A204.1 (cell line): ENCODE data around the gene ZBTB48.

Experiments
- FAIRE-seq: peaks from 2 replicates; lab custom pipeline; 2012; peaks lifted over from hg19 to GRCh38; lab: Jason Lieb, UNC

The ZBTB48 gene

GRCh38 chr1:6574025-6574620, 5.7 kb upstream of the ZBTB48 start:
- FAIRE-seq: no peak

DNA sequence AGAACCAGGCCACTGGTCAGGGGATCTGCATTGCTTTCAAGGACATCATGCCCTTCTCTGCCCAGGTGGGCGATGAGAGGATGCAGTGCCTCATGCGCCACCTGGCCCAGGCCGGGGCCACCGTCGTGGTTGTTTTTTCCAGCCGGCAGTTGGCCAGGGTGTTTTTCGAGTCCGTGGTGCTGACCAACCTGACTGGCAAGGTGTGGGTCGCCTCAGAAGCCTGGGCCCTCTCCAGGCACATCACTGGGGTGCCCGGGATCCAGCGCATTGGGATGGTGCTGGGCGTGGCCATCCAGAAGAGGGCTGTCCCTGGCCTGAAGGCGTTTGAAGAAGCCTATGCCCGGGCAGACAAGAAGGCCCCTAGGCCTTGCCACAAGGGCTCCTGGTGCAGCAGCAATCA, 5.0 kb upstream of the ZBTB48 start:
- FAIRE-seq: no peak

- FAIRE-seq: no peak
Measured at GRCh38 chr1:6577831-6578525, 1.8 kb upstream of the ZBTB48 start.

DNA sequence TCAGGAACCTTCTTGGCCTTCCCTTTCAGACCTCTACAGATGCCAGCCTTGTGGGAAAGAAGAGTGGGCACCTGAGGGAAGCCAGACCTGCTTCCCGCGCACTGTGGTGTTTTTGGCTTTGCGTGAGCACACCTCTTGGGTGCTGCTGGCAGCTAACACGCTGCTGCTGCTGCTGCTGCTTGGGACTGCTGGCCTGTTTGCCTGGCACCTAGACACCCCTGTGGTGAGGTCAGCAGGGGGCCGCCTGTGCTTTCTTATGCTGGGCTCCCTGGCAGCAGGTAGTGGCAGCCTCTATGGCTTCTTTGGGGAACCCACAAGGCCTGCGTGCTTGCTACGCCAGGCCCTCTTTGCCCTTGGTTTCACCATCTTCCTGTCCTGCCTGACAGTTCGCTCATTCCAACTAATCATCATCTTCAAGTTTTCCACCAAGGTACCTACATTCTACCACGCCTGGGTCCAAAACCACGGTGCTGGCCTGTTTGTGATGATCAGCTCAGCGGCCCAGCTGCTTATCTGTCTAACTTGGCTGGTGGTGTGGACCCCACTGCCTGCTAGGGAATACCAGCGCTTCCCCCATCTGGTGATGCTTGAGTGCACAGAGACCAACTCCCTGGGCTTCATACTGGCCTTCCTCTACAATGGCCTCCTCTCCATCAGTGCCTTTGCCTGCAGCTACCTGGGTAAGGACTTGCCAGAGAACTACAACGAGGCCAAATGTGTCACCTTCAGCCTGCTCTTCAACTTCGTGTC, 995 bp upstream of the ZBTB48 start:
- FAIRE-seq: no peak

DNA sequence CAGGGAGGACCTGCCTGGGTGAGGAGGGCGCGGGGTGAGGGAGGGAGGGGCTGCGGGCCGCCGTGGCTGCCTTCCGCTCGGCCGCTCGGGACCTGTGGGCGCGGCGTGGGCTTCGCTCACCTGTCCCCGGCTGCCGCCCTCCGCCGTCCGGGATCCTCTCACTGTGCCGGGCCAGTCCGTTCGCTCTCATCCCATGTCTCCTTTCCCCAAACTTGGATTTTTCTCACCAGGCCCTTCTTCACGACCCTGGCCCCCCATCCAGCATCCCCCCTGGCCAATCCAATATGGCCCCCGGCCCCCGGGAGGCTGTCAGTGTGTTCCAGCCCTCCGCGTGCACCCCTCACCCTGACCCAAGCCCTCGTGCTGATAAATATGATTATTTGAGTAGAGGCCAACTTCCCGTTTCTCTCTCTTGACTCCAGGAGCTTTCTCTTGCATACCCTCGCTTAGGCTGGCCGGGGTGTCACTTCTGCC, 362 bp downstream of the ZBTB48 start:
- no peak for FAIRE-seq

DNA sequence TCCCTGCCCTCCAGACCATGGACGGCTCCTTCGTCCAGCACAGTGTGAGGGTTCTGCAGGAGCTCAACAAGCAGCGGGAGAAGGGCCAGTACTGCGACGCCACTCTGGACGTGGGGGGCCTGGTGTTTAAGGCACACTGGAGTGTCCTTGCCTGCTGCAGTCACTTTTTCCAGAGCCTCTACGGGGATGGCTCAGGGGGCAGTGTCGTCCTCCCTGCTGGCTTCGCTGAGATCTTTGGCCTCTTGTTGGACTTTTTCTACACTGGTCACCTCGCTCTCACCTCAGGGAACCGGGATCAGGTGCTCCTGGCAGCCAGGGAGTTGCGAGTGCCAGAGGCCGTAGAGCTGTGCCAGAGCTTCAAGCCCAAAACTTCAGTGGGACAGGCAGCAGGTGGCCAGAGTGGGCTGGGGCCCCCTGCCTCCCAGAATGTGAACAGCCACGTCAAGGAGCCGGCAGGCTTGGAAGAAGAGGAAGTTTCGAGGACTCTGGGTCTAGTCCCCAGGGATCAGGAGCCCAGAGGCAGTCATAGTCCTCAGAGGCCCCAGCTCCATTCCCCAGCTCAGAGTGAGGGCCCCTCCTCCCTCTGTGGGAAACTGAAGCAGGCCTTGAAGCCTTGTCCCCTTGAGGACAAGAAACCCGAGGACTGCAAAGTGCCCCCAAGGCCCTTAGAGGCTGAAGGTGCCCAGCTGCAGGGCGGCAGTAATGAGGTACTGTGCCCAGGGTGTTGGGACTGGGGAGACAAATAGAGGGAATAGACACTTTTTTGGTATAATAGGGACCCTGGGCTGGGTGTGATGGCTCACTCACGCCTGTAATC, 1.0 kb downstream of the ZBTB48 start:
- FAIRE-seq: no peak

- FAIRE-seq: no peak
Measured at GRCh38 chr1:6581561-6582305, 1.9 kb downstream of the ZBTB48 start.

DNA sequence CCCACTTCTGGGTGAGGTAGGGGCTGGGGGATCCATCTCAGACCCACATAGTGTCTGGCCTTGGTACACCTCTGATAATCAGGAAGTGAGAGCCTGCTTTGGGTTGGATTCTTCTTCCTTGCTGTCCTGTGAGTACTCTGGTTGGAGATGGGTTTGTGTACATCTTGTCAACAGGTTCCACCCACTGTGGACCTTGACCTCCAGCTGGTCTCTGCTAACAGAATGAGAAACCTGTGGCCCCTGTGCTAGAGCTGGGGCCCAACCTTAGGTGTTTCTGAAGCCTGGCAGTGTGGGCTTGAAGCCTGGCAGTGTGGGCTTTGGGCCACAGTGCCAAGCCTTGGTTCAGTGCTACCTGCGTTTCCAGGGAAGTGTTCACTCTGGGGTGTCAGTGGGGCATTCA, 2.6 kb downstream of the ZBTB48 start:
- FAIRE-seq: no peak

DNA sequence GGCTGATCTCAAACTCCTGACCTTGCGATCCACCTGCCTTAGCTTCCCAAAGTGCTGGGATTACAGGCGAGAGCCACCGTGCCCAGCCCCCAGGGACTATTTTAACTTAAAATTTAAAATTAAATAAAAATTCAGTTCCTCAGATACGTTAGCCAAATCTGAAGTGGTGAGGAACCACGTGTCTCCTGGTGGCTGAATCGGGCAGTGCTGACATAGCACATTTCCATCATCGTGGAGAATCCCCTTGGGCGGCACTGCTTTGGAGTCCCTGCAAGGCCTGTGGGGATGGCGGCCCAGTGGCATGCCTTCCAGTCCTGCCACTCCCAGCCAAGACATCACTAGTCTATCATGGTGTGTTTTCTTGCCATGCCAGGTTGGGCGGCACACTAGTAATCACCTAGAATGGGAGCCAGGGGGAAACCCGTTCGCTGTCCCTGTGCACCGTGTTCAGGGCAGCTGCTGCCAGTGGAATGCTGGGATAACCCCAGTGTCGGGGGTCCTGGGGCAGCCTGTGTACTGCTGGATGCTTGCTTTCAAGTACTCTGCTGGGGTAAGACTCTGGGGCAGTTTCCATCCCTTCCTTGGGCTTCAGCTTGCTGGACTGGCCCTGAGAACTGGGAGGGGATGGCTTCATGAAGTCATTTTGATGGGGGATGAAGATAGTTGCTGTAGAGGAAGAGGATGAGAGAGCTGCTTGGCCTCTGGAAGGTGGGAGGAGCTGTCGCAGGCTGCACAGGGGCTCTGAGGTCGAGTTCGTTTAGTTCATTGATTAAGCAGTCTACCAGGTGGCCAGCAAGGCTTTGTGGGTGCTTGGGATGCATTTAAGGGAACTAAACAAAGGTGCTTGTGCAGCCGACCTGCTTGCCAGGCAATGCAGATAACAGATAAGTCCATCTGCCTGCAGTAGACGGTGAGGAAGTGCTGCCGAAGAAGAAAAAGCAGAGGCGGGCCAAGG, 4.6 kb downstream of the ZBTB48 start:
- no peak for FAIRE-seq

- FAIRE-seq: no peak
Measured at GRCh38 chr1:6585081-6585722, 5.4 kb downstream of the ZBTB48 start.

DNA sequence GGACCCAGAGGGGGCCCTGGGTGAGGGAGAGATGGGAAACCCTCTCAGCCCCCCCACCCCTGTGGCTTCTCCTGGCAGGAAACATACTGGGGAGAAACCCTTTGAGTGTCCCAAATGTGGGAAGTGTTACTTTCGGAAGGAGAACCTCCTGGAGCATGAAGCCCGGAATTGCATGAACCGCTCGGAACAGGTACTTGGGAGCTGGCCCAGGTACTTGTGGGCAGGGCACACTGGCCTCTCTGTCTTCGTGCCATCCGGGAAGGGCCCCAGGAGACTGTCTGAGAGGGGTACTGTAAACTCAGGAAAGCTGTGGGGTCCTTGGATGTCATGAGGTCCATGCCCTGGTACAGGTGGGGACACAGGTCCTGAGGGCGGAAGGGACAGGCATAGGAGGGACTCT, 6.0 kb downstream of the ZBTB48 start:
- no peak for FAIRE-seq

- FAIRE-seq: no peak
Measured at GRCh38 chr1:6586404-6586816, 6.6 kb downstream of the ZBTB48 start.

DNA sequence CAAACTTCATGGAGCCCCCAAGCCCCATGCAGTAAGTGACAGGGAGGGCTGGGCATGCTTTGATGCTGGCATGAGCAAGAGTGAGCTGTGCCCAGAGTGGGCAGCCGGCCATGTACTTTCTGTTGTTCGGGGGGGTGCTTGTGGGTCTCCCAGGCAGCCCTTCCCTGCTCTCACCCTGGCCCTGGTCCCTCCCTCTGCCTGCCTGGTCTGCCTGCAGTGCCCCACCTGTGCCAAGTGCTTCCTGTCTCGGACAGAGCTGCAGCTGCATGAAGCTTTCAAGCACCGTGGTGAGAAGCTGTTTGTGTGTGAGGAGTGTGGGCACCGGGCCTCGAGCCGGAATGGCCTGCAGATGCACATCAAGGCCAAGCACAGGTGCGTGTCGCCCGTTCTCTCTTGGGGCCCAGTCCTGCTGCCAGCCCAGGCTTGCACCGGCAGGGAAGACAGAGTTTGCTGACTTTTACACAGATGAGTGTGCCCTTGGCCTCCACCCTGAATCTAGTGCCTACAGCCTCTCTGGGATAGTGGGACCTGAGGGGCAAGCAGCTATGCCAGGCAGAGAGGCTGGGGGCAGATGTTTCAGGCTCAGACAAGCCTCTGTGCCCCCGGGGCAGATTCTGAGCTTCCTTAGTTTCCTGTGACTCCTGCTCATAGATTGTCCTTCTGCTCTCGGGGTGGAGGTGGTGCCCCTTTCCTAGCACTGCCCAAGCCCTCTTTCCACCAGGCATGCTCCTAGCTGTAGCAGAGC, 7.6 kb downstream of the ZBTB48 start:
- no peak for FAIRE-seq

GRCh38 chr1:6588128-6588892, 8.5 kb downstream of the ZBTB48 start:
- no peak for FAIRE-seq

GRCh38 chr1:6588893-6589520, 9.2 kb downstream of the ZBTB48 start:
- no peak for FAIRE-seq

DNA sequence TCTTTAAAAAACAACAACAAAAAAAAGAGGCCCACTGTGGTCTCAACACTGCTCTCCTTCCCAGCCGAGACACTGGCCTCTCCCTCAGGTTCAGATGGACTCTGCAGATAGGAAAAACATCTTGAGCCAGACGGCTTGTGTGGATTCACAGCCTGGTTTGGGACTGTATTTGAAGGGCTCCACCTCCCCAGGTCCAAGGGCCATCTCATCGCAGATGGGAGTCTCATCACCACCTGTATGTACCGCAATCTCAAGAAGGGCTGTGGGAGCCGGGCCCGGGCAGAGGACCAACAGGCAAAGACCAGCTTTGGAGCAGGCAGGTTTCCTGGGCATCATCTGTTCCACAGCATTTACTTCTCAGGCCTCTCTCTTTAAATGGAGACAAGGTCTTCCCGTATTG, 10.3 kb downstream of the ZBTB48 start:
- no peak for FAIRE-seq

DNA sequence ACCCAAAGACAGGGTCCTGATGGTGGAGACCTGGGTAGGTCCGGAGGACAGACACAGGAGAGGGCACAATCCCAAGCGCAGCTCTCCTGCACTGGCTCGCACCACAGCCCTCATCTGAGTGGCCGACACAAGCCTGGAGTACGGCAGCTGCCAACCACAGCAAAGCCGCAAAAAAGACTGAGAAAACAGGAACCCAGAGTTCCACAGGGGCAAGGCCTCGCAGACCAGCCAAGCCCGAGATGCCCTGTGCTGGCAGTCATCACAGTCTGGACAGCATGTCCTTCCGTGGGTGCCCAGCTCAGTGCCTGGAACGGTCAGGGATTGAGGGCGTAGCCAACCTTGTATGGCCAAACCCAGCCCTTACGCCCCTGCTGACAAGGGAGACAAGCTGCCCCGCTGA, 11.4 kb downstream of the ZBTB48 start:
- no peak for FAIRE-seq

GRCh38 chr1:6591644-6592043, 11.8 kb downstream of the ZBTB48 start:
- no peak for FAIRE-seq
